ENCODE results near the gene PRKAG1.
"Not testable (repeated sequence)": the region's sequence is repeated elsewhere in the genome, so short reads cannot be mapped to it uniquely, and the experiment has no call there.

The PRKAG1 gene

DNA sequence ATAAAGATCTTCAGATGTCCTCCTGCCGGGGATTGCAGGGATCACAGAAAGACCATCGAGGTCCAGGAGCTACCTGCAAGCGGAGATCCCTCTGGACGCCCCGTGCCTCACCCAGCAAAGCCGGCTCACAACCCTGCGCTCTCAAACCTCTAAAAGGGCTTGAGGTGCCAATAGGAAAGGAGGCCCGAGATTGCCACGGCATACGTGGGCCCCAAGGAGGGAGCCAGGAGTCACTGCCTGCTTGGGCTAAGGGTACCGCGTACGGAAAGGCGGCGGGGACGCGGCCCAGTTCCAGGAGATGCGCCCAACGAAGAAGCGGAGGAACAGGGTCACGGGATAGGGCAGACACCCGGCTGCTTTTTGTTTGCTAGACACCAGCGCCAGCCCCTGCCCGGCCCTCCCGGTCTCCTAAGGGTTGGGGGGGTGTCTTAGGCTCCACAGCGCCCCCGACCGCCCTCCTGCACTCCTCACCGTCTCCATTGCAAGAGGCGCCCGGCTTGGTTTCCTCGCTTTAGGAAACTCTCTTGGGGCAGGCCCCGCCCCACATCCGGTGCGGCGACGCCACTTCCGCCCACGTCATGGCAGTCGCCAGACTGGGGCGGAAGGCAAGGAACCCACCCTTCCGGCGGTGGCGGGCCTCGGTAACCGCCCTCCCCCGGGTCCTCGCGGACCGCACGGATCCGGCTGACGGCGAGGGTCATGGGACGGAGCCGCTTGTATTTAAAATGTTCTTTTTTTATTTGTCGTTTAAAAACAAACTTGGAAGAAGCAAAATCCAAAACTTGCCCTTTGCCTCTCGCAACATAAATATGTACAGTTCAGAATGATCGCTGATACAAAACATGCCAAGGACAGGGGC is at the start of gene PRKAG1:
Gene PRKAG1 (minus strand): TSS at position 516 of the 859 bp plus-strand sequence. CDS start 36 bp downstream, at position 480.
- DNase-seq = peak; percentile 98

DNA sequence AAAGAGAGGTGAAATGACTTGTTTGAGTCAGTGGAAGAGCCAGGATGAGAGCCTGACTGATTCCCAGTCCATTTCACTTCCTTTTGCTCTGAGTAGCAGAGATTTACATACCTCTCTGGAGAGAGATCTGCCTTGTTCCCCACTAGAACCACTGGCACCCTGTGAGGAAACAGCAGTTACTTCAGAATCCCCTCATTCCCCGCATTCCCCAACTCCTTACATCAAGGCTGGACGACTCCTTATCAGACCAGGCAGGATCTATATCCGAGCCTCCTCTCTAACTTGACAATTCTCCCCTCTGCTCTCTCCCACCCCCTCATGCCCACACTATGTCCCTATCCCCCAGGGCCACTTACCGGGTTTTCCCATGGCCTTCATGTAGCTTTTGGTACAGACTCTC is 47.5 kb upstream of the PRKAG1 start:
- DNase-seq = no peak

- no peak for DNase-seq
Observed at GRCh38 chr12:49064767-49065152, 46.2 kb upstream of the PRKAG1 start.

DNA sequence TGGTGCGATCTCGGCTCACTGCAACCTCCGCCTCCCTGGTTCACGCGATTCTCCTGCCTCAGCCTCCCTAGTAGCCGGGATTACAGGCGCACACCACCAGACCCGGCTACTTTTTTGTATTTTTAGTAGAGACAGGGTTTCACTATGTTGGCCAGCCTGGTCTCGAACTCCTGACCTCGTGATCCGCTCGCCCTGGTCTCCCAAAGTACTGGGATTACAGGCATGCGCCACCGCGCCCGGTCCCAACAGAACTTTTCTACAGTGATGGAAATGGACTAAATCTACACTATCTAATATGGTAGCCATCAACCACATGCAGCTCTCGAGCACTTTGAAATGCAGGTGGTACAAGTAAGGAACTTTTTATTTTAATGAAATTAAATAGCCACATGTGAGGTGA is 43.3 kb upstream of the PRKAG1 start:
- not testable (repeated sequence) for DNase-seq

DNA sequence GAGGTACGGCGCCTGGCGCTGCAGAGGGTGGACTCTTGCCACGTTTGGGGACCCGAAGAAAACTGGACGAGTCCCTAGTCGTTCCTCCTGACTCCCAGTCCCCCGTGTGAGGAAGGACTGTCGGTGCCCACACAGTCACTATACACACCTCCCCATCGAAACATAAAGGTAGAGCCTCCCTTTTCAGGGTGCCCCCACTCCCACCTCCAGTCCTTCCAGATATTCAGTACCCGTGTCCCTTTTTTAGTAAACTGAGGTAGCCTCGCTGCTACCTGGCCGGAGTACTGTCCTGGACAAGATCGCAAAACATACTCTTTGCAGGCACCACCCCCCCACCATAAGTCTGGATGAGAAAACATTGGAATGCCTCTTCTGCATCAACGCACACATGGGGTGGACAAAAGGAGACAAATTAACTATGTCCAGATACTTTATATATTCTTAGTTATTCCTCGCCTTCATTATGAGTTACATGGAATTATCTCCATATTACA is 42.6 kb upstream of the PRKAG1 start:
- DNase-seq = no peak

DNA sequence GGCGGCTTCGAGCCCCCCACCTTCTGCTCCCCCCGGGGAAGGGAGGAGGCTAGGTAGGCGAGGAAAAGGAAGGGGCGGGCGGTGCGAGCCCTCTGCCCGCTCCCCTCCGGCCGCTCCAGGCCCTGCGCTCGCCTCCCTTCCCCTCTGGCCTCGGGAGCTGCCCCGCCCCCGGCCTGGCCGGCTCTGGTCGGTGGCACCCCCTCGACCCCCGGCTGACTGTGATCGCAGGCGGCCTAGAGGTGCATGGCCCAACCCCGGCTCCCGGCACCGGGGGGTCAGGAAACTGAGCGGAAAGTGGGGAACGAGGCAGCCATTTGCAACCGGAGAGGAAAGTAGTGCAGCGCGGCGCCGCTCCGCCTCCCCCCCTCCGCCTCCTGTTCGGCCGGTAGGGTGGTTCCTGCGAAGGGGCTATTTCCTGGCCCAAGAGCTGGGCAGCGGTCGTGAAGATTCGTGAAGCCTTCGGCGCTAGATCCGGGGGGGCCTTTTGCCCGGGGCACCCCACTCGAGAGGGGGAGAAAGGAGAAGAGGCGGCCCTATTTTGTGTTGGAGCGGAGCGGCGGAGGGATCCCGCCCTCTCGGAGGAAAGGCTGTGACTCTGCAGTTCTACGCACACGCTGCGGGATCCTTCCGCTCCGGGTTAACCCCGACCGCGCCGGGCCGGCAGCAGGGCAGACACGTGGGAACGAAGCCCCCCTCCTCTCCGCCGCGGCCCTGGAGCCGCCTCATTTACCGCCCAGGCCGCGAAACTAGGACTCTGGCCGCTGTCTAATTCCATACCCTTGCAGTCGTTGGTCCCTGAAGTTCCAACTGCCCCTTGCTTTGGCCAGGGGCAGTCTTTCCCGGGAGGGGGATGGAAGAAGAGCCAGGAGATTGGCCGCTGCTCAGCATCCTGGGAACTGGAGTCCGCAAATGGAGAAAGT is 41.9 kb upstream of the PRKAG1 start, which contains the start of gene KMT2D:
Gene KMT2D (minus strand): TSS at position 558 of the 920 bp plus-strand sequence. CDS start 5,470 bp downstream, outside the sequence.
- DNase-seq = peak; percentile 91

DNA sequence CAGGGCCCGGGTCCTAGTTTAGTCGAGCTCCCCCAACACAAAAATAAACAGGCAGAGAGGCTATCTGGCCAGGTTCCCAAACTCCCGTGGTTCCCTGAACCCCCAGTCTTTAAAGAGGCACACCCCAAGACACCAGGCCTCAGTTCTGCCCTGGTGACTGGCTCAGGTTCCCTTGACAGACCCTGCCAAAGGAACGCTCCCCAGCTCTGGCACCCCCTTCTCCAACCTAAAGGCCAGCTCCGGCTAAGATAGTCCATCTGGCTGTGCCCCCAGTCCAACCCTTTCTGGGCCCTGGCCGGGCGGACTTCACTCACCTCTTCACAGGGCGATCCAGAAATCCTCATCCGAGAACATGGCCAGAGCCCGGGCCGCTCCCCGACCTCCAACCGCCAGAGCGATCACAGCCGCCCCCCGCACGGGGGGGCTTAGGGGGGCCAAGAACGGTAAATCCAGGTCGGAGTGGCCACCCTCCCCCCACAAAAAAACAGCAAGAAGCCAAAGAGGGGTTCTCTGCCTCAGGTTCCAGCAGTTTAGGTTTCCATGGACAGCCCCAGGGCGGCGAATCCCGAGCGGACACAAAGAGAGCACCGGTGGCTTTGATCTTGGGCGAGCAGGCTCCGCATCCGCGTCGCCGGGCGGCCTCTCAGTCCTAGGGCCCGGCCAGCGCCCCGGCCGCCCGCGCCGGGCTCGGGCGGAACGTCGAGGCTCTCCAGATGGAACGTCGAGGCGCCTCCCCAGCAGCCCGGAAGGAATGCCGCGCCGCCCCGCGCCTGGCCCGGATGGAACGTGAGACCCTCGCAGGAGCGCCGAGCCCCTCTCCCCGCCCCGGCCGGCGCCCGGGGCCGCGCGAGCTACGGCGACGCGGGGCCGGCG is 41.0 kb upstream of the PRKAG1 start:
- DNase-seq = no peak

GRCh38 chr12:49059045-49059298 is 40.4 kb upstream of the PRKAG1 start:
- DNase-seq = no peak

DNA sequence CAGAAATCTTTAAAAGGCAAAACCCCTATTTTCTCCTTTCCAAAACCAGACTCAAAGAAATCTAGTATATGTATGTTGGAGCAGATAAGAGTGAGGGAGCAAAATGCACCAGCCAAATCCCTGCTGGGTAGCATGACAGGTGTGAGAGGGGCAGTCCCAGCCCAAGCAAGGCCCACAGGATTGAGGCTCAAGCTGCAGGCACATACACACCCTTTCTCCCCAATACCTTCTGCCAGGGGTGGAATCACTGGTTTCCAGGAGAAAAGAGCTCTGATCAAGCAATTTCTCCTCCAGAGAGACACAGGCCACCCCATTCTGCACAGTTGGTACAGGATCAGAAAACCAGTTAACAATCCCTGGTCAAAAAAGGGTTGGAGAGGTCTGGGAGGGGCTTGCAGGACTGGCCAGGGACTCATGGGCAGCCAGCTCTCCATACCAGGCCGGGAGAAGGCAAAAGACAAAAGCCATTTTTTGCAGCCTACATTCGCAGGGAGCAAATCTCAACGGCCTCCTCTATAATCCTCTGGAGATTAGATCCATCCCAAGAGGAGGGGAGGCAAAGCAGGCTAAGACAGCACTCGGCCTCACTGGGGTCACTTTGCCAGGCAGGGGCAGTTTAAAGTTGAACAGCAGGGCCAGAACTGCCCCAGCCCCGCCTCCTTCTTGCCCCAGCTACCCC is 39.9 kb upstream of the PRKAG1 start:
- DNase-seq = no peak

DNA sequence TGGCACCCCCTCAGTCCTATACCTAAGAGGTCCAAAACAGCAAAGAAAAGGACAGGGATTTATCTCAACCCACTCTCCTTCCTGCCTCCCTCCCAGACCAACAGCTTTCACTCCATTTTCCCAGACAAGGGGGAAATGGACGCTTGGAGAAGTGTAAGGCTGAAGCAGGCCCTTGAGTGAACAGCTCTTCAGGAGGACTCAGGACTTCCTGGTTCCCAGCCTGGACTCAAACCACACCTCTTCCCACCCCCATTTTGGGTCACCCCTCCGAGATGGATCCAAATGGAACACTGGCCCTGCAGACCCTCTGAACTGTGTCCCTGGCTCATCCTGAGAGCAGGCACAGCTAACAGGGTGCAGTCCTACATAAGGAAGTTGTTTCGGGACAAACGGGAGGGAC is 39.3 kb upstream of the PRKAG1 start:
- no peak for DNase-seq

GRCh38 chr12:49055978-49056754 is 37.6 kb upstream of the PRKAG1 start:
- peak; percentile 80 for DNase-seq

DNA sequence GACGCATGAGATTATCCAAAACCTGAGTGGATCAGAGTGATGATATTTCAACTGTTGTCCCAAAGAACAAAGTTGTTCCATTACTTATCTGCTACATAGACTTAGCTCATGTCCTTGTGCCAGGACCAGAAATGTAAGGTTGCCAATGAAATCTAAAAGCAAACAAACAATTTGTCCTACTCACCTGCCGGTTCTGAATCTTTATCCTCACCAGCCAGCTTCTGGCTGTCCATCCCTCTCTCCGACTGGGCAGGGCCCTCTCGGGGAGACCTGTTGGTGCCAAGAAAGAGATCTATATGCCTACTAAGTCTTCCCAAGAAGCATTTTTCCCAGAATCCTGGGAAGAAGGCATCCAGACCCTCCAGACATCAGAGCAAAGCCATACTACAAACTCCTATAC is 36.5 kb upstream of the PRKAG1 start:
- DNase-seq = no peak

GRCh38 chr12:49054524-49054923 is 35.9 kb upstream of the PRKAG1 start:
- DNase-seq = no peak

DNA sequence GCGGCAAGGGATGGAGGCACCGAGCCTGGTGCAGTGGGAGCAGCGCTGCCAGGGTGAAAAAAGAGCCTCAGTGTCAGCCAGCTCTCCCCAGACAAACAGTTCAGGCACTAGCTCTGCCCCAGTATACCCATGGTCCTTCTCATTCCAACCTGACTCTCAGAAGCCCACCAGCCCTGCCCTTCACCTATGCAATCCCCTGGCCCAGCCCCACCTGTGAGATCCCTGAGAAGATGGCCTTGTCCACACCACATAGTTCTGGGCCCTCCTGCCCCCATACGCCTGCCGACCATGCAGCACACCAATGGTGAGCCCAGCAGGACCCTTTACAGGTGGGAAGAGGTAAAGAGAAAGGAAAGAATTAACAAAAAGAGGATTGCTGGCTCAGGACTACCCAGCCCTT is 35.5 kb upstream of the PRKAG1 start:
- no peak for DNase-seq

- DNase-seq = no peak
Observed at GRCh38 chr12:49052451-49053208, 34.1 kb upstream of the PRKAG1 start.

DNA sequence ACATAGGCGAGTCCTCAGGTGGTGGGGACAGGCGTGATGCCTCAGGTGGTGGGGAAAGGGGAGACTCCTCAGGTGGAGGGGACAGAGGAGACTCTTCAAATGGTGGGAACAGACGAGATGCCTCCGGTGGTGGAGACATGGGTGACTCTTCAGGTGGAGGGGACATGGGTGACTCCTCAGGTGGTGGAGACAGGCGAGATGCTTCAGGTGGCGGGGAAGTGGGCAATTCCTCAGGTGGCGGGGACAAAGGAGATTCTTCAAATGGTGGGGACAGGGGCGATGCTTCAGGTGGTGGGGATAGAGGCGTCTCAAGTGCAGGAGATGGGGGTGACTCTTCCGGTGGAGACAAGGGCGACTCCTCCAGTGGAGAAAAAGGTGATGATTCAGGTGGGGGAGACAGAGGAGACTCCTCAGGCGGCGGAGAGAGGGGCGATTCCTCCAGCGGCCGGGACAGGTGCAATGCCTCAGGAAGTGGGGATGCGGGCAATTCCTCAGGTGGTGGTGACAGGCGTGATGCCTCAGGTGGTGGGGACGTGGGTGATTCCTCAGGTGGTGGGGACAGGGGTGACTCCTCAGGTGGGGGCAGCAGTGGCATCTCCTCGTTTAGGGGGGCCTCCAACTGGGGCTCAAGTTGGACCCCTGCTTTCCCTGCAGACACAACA is 33.3 kb upstream of the PRKAG1 start:
- no peak for DNase-seq

GRCh38 chr12:49051373-49051764 is 32.8 kb upstream of the PRKAG1 start:
- DNase-seq = no peak

- no peak for DNase-seq
Observed at GRCh38 chr12:49050507-49051372, 32.2 kb upstream of the PRKAG1 start.
